Activated T-cell treated with anti-CD3 and anti-CD28 coated beads for 4 hours (primary cell): Measurements from ENCODE around the gene MSGN1.

Experiments used
- DNase-seq: peaks from one replicate; pipeline ENCODE4 v3.0.0-alpha.2; 2020

Gene MSGN1

GRCh38 chr2:17850151-17850550, 33.9 kb downstream of the MSGN1 start:
- DNase-seq, result no peak

GRCh38 chr2:17851731-17852585, 35.7 kb downstream of the MSGN1 start:
- DNase-seq, result no peak

GRCh38 chr2:17853799-17854198, 37.5 kb downstream of the MSGN1 start:
- DNase-seq, result no peak

- DNase-seq, result no peak
Measured at GRCh38 chr2:17857021-17857420, 40.8 kb downstream of the MSGN1 start.

- no peak for DNase-seq
Measured at GRCh38 chr2:17858064-17858463, 41.8 kb downstream of the MSGN1 start.

- DNase-seq, result no peak
Measured at GRCh38 chr2:17863539-17863938, 47.3 kb downstream of the MSGN1 start.

GRCh38 chr2:17864676-17865075, 48.4 kb downstream of the MSGN1 start:
- DNase-seq, result no peak

GRCh38 chr2:17867133-17867532, 50.9 kb downstream of the MSGN1 start:
- no peak for DNase-seq
